ENCODE measurements around the gene GAGE2A. TPM values are rescaled to one million over a fixed set of nuclear protein-coding genes. Genes with fewer than 3 reads are reported as not detected.

Gene GAGE2A
- total RNA-seq, 3 donors from 2014 or later: not detected

DNA sequence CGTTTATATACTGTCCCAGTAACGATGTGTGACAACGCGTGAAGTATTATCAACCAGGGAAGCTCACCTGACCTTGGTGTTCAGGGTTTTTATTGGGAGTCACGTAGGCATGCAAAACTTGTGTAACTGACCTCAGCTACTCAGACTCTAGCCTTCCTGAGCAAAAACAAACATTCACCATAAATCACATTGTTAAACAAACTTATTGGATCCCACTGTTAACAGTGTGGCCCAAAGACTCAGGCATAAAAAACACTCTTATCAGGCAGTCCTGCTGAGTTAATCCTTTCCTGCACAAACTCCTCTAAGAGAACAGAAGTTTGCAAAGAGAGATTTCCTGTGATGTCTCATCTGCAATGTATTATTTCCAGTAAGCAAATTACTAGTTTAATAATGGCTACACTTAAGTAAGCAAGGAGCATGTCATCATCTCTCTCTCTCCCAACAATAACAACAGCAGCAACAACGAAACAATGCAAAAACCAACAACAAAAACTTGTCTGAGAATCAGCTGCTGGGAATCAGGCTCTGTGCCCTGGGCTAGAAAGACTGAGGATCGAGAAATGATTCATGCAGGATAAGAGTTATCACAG lies 21.5 kb downstream of the GAGE2A start:
- ATAC-seq: no peak
- H3K36me3 ChIP-seq (ENCODE audit: low read depth): no peaks in the 10 kb centered on the region
- no peaks in the 10 kb centered on the region for H3K9me3 ChIP-seq
- TF ChIP-seq, protein P1, sequence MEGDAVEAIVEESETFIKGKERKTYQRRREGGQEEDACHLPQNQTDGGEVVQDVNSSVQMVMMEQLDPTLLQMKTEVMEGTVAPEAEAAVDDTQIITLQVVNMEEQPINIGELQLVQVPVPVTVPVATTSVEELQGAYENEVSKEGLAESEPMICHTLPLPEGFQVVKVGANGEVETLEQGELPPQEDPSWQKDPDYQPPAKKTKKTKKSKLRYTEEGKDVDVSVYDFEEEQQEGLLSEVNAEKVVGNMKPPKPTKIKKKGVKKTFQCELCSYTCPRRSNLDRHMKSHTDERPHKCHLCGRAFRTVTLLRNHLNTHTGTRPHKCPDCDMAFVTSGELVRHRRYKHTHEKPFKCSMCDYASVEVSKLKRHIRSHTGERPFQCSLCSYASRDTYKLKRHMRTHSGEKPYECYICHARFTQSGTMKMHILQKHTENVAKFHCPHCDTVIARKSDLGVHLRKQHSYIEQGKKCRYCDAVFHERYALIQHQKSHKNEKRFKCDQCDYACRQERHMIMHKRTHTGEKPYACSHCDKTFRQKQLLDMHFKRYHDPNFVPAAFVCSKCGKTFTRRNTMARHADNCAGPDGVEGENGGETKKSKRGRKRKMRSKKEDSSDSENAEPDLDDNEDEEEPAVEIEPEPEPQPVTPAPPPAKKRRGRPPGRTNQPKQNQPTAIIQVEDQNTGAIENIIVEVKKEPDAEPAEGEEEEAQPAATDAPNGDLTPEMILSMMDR (IDR thresholded peaks at IDR 0.05): no peak
- intact Hi-C loops (cut with DNase I, micrococcal nuclease): no loop called here
- H3K4me1 ChIP-seq (ENCODE audit: low read depth): no peaks in the 10 kb centered on the region
- no peak for DNase-seq
- H3K4me3 ChIP-seq: no peak overlapping the region

DNA sequence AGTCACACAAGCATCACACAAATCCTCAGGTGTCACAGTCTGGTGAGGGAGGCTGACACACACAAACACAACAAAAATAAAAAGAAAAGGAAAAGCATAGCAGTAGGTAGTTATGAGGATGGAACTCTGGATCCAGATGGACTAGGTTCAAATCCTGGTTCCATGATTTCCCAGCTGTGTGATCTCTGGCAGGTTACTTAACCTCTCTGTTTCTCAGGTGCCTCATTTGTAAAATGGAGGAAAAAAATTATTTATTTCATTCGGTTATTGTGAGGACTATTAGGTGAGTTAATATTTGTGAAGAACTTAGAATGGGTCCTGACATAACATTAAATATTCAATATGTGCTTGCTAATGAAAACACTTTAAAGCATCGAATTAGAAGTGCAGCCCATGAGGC lies 29.3 kb downstream of the GAGE2A start:
- TF ChIP-seq, protein P1 (IDR thresholded peaks at IDR 0.05): no peak
- no peaks in the 10 kb centered on the region for H3K9me3 ChIP-seq
- no peaks in the 10 kb centered on the region for H3K4me1 ChIP-seq (ENCODE audit: low read depth)
- no peak overlapping the region for H3K4me3 ChIP-seq
- H3K36me3 ChIP-seq (ENCODE audit: low read depth): no peaks in the 10 kb centered on the region
- intact Hi-C loops (cut with DNase I, micrococcal nuclease): no loop called here
- DNase-seq: no peak
- no peak for ATAC-seq

- DNase-seq: no peak
- no peak for ATAC-seq
These were observed 37.9 kb downstream of the GAGE2A start for GRCh38 chrX:49627086-49627777.

GRCh38 chrX:49644991-49645637 lies 55.8 kb downstream of the GAGE2A start:
- H3K4me3 ChIP-seq: no peak overlapping the region
- DNase-seq (no peak), ATAC-seq (no peak)
- H3K4me1 ChIP-seq (ENCODE audit: low read depth): no peaks in the 10 kb centered on the region
- TF ChIP-seq, protein P1 (IDR thresholded peaks at IDR 0.05): no peak
- no peaks in the 10 kb centered on the region for H3K9me3 ChIP-seq
- H3K36me3 ChIP-seq (ENCODE audit: low read depth): no peaks in the 10 kb centered on the region
- intact Hi-C loops (cut with DNase I, micrococcal nuclease): no loop called here

More at GRCh38 chrX:49627086-49627777, 37.9 kb downstream of the GAGE2A start:
- no peaks in the 10 kb centered on the region for H3K36me3 ChIP-seq (ENCODE audit: low read depth)
- no peaks in the 10 kb centered on the region for H3K4me1 ChIP-seq (ENCODE audit: low read depth)
- H3K9me3 ChIP-seq: no peaks in the 10 kb centered on the region
- TF ChIP-seq, protein P1 (IDR thresholded peaks at IDR 0.05): no peak
- no peak overlapping the region for H3K4me3 ChIP-seq
- intact Hi-C loops (cut with DNase I, micrococcal nuclease): no loop called here

Other genes starting within 250 kb of the GAGE2A start
- gene GAGE12C, start 57.3 kb upstream of the GAGE2A start, total RNA-seq: not detected
- gene GAGE12D, start 47.8 kb upstream of the GAGE2A start, total RNA-seq: not detected
- gene GAGE12E, start 38.2 kb upstream of the GAGE2A start, total RNA-seq: not detected
- not detected for gene GAGE12F, start 28.7 kb upstream of the GAGE2A start, total RNA-seq
- gene GAGE12G, start 19.1 kb upstream of the GAGE2A start, total RNA-seq: not detected
- not detected for gene GAGE12H, start 9.5 kb upstream of the GAGE2A start, total RNA-seq
- gene GAGE1, start 9.5 kb downstream of the GAGE2A start, total RNA-seq: not detected
- not detected for gene PAGE1, start 106.5 kb downstream of the GAGE2A start, total RNA-seq
- not detected for gene PAGE4, start 239.8 kb downstream of the GAGE2A start, total RNA-seq